MCF 10A (cell line): ENCODE measurements around the gene PRPF38A. TPM values are rescaled to one million over a fixed set of nuclear protein-coding genes. Genes with fewer than 3 reads are reported as not detected.

ENCODE experiments used
- BruUV-seq: library from RNA; stranded (reverse); fragments of 400-500 nt; replicated peaks from 2 replicates; lab custom pipeline; 2021; lab: Mats Ljungman, UMichigan
- CTCF ChIA-PET: fragments of 300-600 bp; sonication (Branson Sonifier 250); formaldehyde crosslinking; extraction: SDS; loops from one replicate; lab custom pipeline; 2021; ENCODE audit warnings: antibody characterized with exemption, inconsistent platforms; lab: Yijun Ruan, JAX
- POLR2A ChIA-PET: fragments of 300-600, 350-650 bp; sonication (Branson Sonifier 250); formaldehyde crosslinking; extraction: SDS; loops from one replicate; lab custom pipeline; 2020; ENCODE audit warnings: antibody characterized with exemption, inconsistent platforms; lab: Yijun Ruan, JAX
- DNase-seq: peaks from one replicate; pipeline ENCODE4 v3.0.0-alpha.2; 2018; ENCODE audit not compliant: unreplicated experiment
- H3K27ac Mint-ChIP-seq: one replicate; pipeline ENCODE4 v1.8.0; 2022; ENCODE audit warnings: mild to moderate bottlenecking, low read depth, mixed read lengths; ENCODE audit not compliant: unreplicated experiment
- H3K27me3 Mint-ChIP-seq: one replicate; pipeline ENCODE4 v1.8.0; 2022; ENCODE audit warnings: mixed read lengths; ENCODE audit not compliant: insufficient read depth, unreplicated experiment
- H3K36me3 Mint-ChIP-seq: one replicate; pipeline ENCODE4 v1.8.0; 2022; ENCODE audit warnings: mild to moderate bottlenecking, moderate library complexity, mixed read lengths; ENCODE audit not compliant: insufficient read depth, unreplicated experiment
- H3K4me1 Mint-ChIP-seq: one replicate; pipeline ENCODE4 v1.8.0; 2022; ENCODE audit warnings: mixed read lengths; ENCODE audit not compliant: insufficient read depth, unreplicated experiment
- H3K4me3 Mint-ChIP-seq: one replicate; pipeline ENCODE4 v1.8.0; 2022; ENCODE audit warnings: mild to moderate bottlenecking, moderate library complexity, mixed read lengths; ENCODE audit not compliant: unreplicated experiment
- H3K9me3 Mint-ChIP-seq: one replicate; pipeline ENCODE4 v1.8.0; 2022; ENCODE audit warnings: mixed read lengths; ENCODE audit not compliant: unreplicated experiment
- CTCF ChIP-seq: fragments of 200-600 bp; IDR thresholded peaks from one replicate; pipeline ENCODE4 v1.8.0; 2022; ENCODE audit warnings: antibody characterized with exemption, mild to moderate bottlenecking; ENCODE audit not compliant: unreplicated experiment
- intact Hi-C: fragments of 100-400 bp; cut with micrococcal nuclease; formaldehyde crosslinking; loops from 2 replicates; pipeline ENCODE4 v1.14.1; 2022
- total RNA-seq: library from RNA; stranded (reverse); gene quantifications from 2 replicates; pipeline ENCODE4 v1.2.3, GENCODE V29; 2022

The PRPF38A gene
- total RNA-seq, 1 experiment from 2014 or later: 63.8 TPM

GRCh38 chr1:52427152-52427551, 22.8 kb downstream of the PRPF38A start:
- no peak for TF ChIP-seq CTCF
- no peaks in the 10 kb centered on the region for H3K27me3 Mint-ChIP-seq
- ChIA-PET CTCF (interaction anchor here (1.1 to 1.3 kb wide), 2 partner anchors 12 to 260 kb away, joined by 3 read pairs; no protein-coding TSS in a partner anchor), POLR2A (interaction anchor here (1.3 to 1.8 kb wide), 3 partner anchors 9 to 22 kb away, joined by 3 to 8 read pairs (median 3); partner anchors contain the start of genes ORC1 and PRPF38A)
- no peak overlapping the region for H3K4me3 Mint-ChIP-seq
- intact Hi-C loops: no loop called here
- DNase-seq: no peak
- H3K27ac Mint-ChIP-seq: peak overlapping the region; percentile 28
- H3K36me3 Mint-ChIP-seq: peaks cover 94% of the 10 kb centered on the region
- no TSS peak for BruUV-seq
- peaks cover 5% of the 10 kb centered on the region for H3K4me1 Mint-ChIP-seq
- no peaks in the 10 kb centered on the region for H3K9me3 Mint-ChIP-seq

GRCh38 chr1:52432807-52433206, 28.4 kb downstream of the PRPF38A start:
- H3K4me1 Mint-ChIP-seq: no peaks in the 10 kb centered on the region
- no peaks in the 10 kb centered on the region for H3K9me3 Mint-ChIP-seq
- TF ChIP-seq CTCF: no peak
- no peak for DNase-seq
- intact Hi-C loops: loop anchor here (10.0 kb wide), 1 partner anchor 252 kb away; no protein-coding TSS in a partner anchor
- no TSS peak for BruUV-seq
- H3K36me3 Mint-ChIP-seq: peaks cover 99% of the 10 kb centered on the region
- CTCF ChIA-PET: no interaction called here
- POLR2A ChIA-PET: interaction anchor here (1.3 kb wide), 1 partner anchor 13 kb away, joined by 3 read pairs; no protein-coding TSS in a partner anchor
- H3K27ac Mint-ChIP-seq: no peak overlapping the region
- H3K4me3 Mint-ChIP-seq: no peak overlapping the region
- H3K27me3 Mint-ChIP-seq: no peaks in the 10 kb centered on the region

- no peaks in the 10 kb centered on the region for H3K4me1 Mint-ChIP-seq
- no peak for TF ChIP-seq CTCF
- H3K4me3 Mint-ChIP-seq: no peak overlapping the region
- H3K27me3 Mint-ChIP-seq: no peaks in the 10 kb centered on the region
- no peak overlapping the region for H3K27ac Mint-ChIP-seq
- no TSS peak for BruUV-seq
- intact Hi-C loops: loop anchor here (10.0 kb wide), 1 partner anchor 250 kb away; no protein-coding TSS in a partner anchor
- H3K9me3 Mint-ChIP-seq: no peaks in the 10 kb centered on the region
- ChIA-PET CTCF (no interaction called here), POLR2A (interaction anchor here (1.5 kb wide), 1 partner anchor 30 kb away, joined by 3 read pairs; the partner anchor contains the start of gene PRPF38A)
- H3K36me3 Mint-ChIP-seq: peaks cover 99% of the 10 kb centered on the region
- no peak for DNase-seq
Observed at GRCh38 chr1:52435211-52435610, 30.8 kb downstream of the PRPF38A start.

- peaks cover 99% of the 10 kb centered on the region for H3K36me3 Mint-ChIP-seq
- CTCF ChIA-PET: interaction anchor here (0.7 kb wide), 1 partner anchor 232 kb away, joined by 4 read pairs; no protein-coding TSS in a partner anchor
- no TSS peak for BruUV-seq
- TF ChIP-seq CTCF: no peak
- H3K4me1 Mint-ChIP-seq: no peaks in the 10 kb centered on the region
- H3K4me3 Mint-ChIP-seq: no peak overlapping the region
- DNase-seq: no peak
- POLR2A ChIA-PET: interaction anchor here (1.5 kb wide), 1 partner anchor 31 kb away, joined by 3 read pairs; the partner anchor contains the start of gene PRPF38A
- intact Hi-C loops: loop anchor here (10.0 kb wide), 1 partner anchor 249 kb away; no protein-coding TSS in a partner anchor
- H3K27me3 Mint-ChIP-seq: no peaks in the 10 kb centered on the region
- no peak overlapping the region for H3K27ac Mint-ChIP-seq
- H3K9me3 Mint-ChIP-seq: no peaks in the 10 kb centered on the region
Observed at GRCh38 chr1:52435650-52436049, 31.2 kb downstream of the PRPF38A start.
